HG03432 (cell line): ENCODE measurements around the gene SOBP.

Source experiments
- ATAC-seq: cut with Tn5 transposase; IDR thresholded peaks from one replicate; pipeline ENCODE4 v1.9.1; 2021; ENCODE audit warnings: mild to moderate bottlenecking, moderate library complexity; ENCODE audit not compliant: unreplicated experiment

Gene SOBP

GRCh38 chr6:107634324-107635056 is 144.6 kb downstream of the SOBP start:
- ATAC-seq = no peak

- ATAC-seq = no peak
Measured at GRCh38 chr6:107635057-107635515, 145.2 kb downstream of the SOBP start.

- ATAC-seq = no peak
Measured at GRCh38 chr6:107636486-107636885, 146.6 kb downstream of the SOBP start.

GRCh38 chr6:107637316-107638315 is 147.7 kb downstream of the SOBP start:
- no peak for ATAC-seq

GRCh38 chr6:107638493-107638892 is 148.6 kb downstream of the SOBP start:
- ATAC-seq = no peak

GRCh38 chr6:107639511-107639910 is 149.6 kb downstream of the SOBP start:
- ATAC-seq = no peak

- no peak for ATAC-seq
Measured at GRCh38 chr6:107641071-107641470, 151.2 kb downstream of the SOBP start.

GRCh38 chr6:107641500-107641941 is 151.6 kb downstream of the SOBP start:
- ATAC-seq = no peak

GRCh38 chr6:107642095-107642860 is 152.4 kb downstream of the SOBP start:
- ATAC-seq = peak; percentile 77

- peak; percentile 20 for ATAC-seq
Measured at GRCh38 chr6:107642861-107643328, 153.0 kb downstream of the SOBP start.

GRCh38 chr6:107644513-107644912 is 154.6 kb downstream of the SOBP start:
- no peak for ATAC-seq

- no peak for ATAC-seq
Measured at GRCh38 chr6:107645740-107646139, 155.8 kb downstream of the SOBP start.

GRCh38 chr6:107646176-107646575 is 156.3 kb downstream of the SOBP start:
- no peak for ATAC-seq

- ATAC-seq = no peak
Measured at GRCh38 chr6:107646776-107647438, 157.0 kb downstream of the SOBP start.

GRCh38 chr6:107647439-107647948 is 157.6 kb downstream of the SOBP start:
- no peak for ATAC-seq

GRCh38 chr6:107648983-107649382 is 159.1 kb downstream of the SOBP start:
- ATAC-seq = no peak

- ATAC-seq = no peak
Measured at GRCh38 chr6:107652526-107653182, 162.7 kb downstream of the SOBP start.

GRCh38 chr6:107653183-107653580 is 163.3 kb downstream of the SOBP start:
- no peak for ATAC-seq

- no peak for ATAC-seq
Measured at GRCh38 chr6:107653861-107654394, 164.0 kb downstream of the SOBP start.
